ENCODE results near the gene AOC3. TPM values are rescaled to one million over a fixed set of nuclear protein-coding genes. Genes with fewer than 3 reads are reported as not detected.

Gene AOC3, protein sequence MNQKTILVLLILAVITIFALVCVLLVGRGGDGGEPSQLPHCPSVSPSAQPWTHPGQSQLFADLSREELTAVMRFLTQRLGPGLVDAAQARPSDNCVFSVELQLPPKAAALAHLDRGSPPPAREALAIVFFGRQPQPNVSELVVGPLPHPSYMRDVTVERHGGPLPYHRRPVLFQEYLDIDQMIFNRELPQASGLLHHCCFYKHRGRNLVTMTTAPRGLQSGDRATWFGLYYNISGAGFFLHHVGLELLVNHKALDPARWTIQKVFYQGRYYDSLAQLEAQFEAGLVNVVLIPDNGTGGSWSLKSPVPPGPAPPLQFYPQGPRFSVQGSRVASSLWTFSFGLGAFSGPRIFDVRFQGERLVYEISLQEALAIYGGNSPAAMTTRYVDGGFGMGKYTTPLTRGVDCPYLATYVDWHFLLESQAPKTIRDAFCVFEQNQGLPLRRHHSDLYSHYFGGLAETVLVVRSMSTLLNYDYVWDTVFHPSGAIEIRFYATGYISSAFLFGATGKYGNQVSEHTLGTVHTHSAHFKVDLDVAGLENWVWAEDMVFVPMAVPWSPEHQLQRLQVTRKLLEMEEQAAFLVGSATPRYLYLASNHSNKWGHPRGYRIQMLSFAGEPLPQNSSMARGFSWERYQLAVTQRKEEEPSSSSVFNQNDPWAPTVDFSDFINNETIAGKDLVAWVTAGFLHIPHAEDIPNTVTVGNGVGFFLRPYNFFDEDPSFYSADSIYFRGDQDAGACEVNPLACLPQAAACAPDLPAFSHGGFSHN
- total RNA-seq, result 61.7 TPM

DNA sequence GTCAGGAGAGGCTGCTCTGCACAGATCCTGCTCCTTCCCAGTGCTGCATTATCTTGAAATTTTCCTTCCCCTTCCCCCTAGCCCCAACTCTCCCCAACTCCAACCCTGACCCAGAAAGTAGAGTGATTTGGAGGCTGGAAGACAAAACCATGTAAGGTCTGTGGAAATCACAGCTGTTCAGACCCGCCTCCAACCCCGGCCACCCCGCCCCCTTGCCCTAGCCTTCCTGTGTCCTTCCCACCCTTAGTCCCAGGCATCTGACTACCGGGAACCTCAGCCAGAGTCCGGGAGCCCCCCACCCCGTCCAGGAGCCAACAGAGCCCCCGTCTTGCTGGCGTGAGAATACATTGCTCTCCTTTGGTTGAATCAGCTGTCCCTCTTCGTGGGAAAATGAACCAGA is at the start of gene AOC3:
AOC3 (plus strand) TSS at position 246 of the 400 bp plus-strand sequence; CDS start at position 391, 145 bp downstream.
- peak; percentile 63 for DNase-seq (ENCODE audit: low spot score)
- intact Hi-C loops (cut with DNase I), result no loop called here
- peak; percentile 68 for ATAC-seq

DNA sequence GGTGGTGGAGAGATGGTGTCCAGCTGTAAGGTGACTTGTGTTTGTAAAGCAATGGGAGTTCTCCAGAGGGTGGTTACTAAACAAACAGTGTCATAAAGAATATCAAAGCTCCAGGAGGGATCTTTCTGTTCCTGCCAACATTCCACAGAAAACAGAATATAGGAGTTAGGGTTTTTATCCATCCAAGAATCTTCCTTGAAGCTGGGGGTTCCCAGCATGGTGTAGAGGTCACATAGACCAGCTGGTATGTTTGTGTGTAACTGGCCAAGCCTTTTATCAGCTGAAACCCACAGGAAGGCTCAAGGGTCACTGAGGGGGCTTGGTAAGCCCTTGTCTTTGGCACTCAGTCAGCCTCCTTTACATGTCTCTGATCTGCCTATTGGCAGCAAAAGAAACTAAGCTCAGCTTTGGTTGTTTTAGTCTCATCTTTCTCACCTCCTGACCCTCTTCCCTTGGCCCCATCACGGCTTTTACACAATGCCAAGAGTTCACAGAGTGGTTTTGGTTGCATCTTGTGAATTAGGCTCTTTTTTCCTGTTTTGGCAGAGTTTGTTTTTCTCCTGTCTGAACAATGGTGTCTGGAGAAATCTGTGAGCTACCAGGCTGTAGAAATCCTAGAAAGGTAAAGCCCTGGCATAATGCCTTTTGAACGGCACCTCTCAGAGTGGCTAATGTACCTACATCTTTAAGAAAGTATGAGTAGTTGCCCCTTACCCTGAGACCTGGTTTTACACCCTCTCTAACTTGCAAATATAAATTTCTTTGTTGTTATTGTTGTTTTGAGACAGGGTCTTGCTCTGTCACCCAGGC is 47.7 kb upstream of the AOC3 start:
- intact Hi-C loops (cut with DNase I), result no loop called here
- DNase-seq (ENCODE audit: low spot score) (no peak), ATAC-seq (no peak)

DNA sequence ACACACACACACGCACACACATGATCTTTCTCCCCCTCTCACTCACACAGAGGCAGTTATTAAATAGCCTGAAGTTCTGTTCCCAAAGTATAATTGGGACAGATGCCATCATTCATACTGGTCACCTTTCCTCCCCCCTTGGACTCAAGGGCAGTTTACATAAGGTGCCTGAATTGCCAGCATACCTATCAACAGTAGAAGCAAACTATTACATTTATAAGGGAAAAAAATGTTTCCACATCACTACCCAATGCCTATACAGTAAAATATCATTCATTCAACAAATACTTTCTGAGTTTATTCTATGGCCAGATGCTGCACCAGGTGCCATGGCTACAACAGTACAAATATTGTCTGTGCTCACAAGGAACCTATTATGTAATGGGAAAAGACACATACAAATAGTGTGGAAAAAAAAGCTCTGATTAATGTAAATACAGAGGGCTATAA is 46.1 kb upstream of the AOC3 start:
- DNase-seq (ENCODE audit: low spot score) (no peak), ATAC-seq (no peak)
- intact Hi-C loops (cut with DNase I), result no loop called here

DNA sequence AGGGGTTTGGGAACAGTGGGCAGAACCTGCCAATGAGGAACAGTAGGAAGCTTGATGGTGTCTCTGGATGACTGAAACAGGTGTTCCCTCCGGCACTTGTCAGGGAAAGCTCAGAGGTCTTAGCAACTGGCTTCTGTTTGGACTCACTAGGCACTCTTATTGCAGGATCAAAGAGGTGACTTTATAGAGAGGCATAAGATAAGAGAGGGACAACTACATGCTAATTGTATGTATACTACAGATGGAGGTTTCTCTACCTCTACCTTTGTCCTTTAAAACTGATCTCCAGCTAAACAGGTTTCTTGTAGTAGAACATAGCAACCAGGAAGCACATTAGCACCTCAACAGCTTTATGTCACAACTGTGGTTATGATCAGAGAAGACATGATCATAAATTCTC is 44.8 kb upstream of the AOC3 start:
- DNase-seq (ENCODE audit: low spot score) (no peak), ATAC-seq (no peak)
- intact Hi-C loops (cut with DNase I), result no loop called here

DNA sequence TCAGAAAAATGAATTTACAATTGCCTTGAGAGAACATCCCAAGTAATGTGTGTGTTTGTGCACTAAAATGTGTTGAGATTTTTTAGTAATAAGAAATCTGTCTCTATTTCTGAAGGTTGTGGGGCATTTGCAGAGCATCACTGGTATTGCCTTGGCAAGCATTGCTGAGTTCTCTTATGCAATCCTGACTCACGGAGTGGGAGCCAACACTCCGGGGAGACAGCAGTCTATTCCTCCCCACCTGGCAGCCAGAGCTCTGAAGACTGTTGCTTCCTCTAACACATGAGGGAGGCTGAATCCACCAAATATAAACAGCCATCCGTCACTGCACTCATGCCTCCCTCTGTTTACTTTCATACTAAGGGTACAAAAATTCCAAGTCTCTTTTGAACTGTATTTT is 41.7 kb upstream of the AOC3 start:
- DNase-seq (ENCODE audit: low spot score), result no peak
- peak; percentile 97 for ATAC-seq
- intact Hi-C loops (cut with DNase I), result no loop called here

DNA sequence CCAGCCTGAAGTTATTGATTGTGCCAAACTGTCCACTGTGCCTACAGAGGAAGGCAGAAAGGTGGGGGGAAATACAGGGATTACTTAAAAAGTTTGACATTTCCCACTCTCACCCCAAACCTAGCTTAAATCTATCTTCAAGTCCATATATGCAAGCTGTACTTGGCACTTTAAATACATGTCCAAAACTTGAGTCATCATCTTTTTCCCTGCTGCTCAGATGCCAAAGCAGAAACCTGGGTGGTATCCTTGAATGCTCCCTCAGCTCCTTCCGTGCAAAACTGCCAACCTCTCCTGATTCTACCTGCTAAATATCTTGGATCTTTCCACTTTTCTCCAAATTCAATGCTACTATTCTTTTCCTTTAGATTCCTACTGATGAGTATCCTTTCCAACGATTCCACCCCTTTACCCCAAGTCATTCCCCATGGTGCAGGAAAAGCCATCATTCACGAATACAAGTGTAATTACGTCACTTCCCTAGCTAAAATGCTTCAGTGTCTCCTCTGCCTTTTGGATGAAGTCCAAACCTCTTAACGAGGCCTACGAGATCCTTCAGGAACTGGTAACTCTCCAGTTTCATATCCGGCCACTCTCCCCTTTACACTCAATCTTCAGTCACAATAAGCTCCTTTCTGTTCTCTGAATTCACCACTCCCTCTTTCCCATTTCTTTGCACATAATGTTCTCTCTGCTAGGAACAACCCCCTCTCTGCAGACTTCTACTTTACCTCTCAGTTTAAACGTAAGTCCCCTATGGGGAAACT is 36.2 kb upstream of the AOC3 start:
- peak; percentile 90 for ATAC-seq
- intact Hi-C loops (cut with DNase I), result no loop called here
- no peak for DNase-seq (ENCODE audit: low spot score)

DNA sequence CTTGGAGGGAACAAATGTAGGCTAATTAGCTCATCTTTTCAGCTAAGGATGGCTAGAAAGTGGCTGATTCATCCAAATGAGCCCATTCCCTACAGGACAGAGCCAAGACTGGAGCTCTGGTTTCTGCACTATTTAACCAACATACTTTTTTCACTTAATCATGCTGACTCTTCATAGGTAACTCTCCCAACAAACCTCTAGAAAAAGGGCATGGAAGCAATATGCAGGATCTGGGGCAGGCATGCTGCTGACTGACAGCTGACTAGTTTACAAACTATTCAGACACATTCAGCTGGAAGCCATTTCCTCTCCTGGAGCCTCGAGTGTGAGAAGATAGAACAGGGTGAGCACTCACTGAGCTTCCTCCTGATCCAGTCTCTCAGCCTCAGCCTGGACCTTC is 33.1 kb upstream of the AOC3 start:
- intact Hi-C loops (cut with DNase I), result no loop called here
- DNase-seq (ENCODE audit: low spot score), result no peak
- ATAC-seq, result no peak

DNA sequence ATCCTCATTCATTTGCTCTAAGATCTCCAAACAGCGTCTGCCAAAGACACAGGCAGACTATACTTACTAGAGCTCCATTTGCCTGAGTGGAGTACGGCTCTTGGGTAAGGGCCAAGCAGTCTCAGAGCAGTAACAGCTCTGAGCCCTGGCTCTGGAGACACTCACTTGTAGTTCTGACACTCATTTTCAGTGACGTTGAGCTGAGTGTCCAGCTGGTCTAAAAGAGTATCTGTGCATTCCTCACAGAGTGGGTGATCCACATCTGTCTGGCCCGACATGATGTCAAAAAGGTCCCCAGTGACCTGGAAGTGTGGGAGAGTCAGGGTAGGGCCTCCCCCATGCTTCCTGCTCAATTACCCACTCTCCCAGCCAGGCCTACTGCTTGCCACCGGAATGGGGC is 32.6 kb upstream of the AOC3 start:
- intact Hi-C loops (cut with DNase I), result no loop called here
- DNase-seq (ENCODE audit: low spot score) (no peak), ATAC-seq (no peak)

DNA sequence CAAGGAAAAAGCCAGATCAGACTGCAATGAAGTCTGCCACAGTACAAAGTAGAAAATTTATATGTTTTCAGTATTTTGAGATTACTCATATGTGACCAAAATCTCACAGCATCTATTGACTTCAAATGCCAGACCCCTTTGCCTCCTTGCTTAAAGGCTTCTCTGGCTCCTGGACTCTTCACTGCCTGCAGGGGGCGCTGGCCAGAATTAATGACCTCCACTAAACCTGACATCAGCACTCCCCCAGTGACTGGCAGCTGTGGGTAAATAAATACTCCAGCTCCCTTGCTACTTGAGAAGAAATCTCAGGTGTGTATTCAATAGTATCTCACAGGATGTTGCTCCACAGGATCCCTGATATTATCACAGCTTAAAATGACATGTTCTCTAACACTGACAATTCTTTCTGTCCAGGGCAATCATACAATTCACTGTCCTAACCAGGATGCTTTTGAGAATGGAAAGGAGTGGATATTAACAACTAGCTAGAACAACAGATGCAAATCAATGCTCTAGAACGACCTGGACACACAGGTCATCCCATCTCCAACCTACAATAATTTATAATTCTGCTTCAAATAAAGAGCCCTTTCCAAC is 31.0 kb upstream of the AOC3 start:
- no peak for ATAC-seq
- intact Hi-C loops (cut with DNase I), result no loop called here
- no peak for DNase-seq (ENCODE audit: low spot score)

DNA sequence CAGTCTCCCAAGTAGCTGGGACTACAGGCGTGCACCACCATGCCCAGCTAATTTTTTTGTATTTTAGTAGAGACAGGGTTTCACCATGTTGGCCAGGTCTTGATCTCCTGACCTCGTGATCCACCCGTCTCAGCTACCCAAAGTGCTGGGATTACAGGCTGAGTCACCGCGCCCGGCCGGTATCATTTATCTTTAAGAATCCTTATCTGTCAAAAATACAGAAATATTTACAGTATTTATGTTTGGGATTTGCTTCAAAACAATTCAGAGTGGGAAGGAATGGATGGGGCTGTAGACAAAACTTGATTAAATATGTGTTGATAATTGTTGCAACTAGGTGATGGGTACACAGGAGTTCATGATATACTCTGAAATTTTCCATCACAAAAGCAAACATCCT is 29.8 kb upstream of the AOC3 start:
- no peak for ATAC-seq
- intact Hi-C loops (cut with DNase I), result no loop called here

DNA sequence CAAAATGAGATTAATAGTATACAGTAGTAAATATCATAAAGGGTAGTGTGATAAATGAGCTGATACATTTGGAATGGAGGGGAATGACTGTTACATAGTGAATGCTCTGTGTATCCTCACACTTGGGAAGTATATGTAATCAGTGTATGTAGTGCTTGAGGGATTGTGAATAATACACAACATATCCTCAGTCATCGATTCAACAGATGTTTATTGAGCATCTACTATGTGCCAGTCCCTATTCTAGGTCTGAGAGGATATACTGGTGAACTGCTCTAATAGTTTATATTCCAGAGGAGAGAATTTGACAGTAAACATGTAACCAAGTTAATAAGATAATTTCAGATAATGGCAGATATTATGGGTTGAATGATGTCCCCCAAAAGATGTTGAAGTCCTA is 23.5 kb upstream of the AOC3 start:
- no peak for ATAC-seq
- intact Hi-C loops (cut with DNase I), result no loop called here
- DNase-seq (ENCODE audit: low spot score), result no peak

More for the DNA sequence above, 29.8 kb upstream of the AOC3 start:
- no peak for DNase-seq (ENCODE audit: low spot score)

DNA sequence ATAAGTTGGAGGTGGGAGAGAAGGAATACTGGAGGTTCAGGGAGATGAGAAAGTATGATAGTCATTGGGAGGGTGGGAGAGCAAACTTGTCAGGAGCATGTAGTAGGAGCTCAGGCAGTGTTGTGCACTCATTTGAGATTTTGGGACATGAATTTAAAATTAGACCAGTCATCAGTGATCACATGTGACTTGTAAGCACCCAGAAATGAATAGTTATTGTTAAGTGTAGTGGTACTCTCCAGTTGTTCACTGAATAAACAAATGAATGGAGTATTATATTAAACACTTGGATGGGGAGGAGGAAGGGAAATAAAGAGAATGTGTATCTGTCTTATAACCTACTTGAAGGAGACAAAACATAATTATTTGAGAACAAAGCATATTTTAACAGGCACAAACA is 20.0 kb upstream of the AOC3 start:
- intact Hi-C loops (cut with DNase I), result no loop called here
- DNase-seq (ENCODE audit: low spot score) (no peak), ATAC-seq (no peak)

DNA sequence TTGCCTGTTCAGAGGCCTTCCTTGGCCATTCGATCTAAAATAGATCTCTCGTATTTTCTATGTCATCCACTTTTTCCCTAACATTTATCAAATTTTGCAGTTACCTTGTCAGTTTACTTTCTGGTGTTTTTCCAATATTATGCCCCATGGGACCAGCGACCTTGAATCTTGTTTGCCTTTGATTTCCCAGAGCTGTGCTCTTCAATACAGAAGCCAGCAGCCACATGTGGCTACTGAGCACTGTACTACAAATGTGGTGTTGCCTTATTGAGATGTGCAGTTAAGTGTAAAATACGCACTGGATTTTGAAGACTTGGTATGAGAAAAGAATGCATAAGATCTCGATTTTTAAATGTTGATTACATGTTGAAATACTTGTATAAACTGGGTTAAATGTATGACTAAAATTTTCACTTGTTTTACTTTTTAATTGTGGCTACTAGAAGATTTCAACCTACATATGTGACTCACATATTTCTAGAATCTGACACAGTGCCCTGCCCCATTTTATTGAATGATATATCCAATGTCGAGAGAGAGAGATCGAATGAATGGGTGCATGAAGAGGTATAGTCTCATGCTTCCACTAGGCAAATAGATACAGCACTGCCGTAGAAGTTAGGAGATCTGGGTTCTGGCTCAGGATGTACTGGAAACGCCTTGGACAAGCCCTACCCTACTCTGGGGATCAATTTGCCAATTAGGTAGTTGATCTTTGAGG is 18.6 kb upstream of the AOC3 start:
- intact Hi-C loops (cut with DNase I), result no loop called here
- ATAC-seq, result peak; percentile 13
- no peak for DNase-seq (ENCODE audit: low spot score)

DNA sequence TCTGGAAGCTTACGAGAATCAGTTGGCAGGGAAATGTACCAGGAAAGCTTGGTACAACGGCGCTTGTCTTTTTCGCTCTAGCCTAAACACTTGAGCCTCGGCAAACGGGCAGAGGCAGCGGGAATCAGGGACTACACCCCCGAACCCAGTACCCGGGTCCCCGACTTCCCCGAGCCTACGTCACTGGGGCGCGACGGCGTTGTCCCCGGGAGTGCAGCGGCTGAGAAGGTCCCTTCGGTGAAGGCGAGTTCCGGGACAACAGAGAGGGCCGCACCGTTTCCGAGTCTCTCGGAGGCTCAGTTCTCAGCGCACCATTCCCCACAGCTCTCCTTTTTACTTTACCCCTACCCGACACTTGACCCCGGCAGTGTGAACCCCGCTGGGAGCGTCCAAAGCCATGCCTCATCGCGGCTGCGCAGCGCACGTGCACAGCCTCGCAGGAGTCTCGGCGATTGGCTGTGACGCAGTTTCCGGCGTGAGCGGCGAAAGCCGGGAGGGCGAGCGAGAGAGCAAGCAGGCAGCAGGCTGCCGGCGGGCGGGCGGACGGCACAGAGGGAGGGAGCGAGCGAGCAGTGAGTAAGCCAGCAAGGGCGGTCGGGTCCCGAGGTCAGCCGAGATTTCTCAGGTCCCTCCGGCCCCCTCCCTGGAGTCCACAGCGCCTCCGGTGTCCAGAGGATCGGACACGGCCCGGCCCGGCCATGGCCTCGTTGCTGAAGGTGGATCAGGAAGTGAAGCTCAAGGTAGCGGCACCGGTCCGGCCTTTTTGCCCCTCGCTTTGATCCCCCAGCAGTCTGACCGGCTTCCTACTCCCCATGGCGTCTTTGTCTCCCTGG is 17.8 kb upstream of the AOC3 start, which contains the start of gene PSME3:
PSME3 (plus strand) TSS at position 464 of the 833 bp plus-strand sequence; CDS start at position 699, 235 bp downstream.
- ATAC-seq (peak; percentile 98), DNase-seq (ENCODE audit: low spot score) (peak; percentile 94)
- intact Hi-C loops (cut with DNase I), result no loop called here

DNA sequence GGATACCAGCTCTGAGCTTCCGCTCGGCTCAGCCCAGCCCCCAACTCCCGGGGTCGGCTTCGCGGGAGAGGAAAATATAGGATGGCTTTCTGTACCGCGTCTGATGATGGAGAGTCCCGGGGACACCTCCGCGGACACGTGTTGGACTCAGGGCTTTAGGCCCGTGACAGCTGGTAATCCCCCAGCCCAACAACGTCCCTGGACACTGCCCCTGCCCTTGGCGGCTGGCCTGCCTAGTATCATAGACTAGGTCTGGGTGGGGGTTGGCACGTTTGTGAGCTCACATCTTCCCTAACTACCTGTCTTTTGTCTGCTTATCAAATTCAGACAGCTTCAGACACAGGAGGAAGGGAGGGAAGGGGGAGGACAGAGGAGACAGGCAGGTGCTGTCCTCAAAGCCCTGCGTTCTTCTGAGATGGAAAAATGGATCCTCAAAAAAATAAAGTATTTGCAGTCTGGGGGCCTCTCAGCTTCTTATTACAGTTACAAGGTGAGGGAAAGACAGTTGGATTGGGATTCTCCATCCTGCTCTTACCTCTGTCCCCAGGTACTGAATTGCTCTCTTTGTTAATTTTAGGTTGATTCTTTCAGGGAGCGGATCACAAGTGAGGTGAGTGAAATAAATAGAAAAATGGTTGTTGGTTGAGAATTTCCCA is 17.1 kb upstream of the AOC3 start:
- intact Hi-C loops (cut with DNase I), result no loop called here
- DNase-seq (ENCODE audit: low spot score) (no peak), ATAC-seq (peak; percentile 28)

DNA sequence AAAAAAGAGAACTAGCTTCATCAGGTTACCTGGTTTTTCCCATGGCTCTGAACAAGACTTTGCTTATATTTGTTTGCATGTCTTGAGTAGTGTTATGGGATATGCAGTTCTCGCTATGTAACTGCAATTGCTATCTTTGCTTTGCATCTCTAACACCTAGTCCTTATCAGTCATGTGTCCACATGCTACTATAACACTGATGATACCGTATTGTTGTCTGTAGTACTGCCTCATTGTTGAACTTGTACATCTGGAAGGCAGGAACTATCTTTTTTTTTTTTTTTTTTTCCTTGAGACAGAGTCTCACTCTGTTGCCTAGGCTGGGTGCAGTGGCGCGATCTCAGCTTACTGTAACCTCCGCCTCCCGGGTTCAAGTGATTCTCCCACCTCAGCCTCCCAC is 15.3 kb upstream of the AOC3 start:
- DNase-seq (ENCODE audit: low spot score) (no peak), ATAC-seq (no peak)
- intact Hi-C loops (cut with DNase I), result no loop called here
